GM10248 (cell line): ENCODE data around the gene PTP4A2.
A peak's percentile ranks its signal among the peaks of the same experiment; 100 is the strongest.

ENCODE experiments used
- CTCF ChIA-PET: fragments of 300-600 bp; sonication (Branson Sonifier 250); formaldehyde crosslinking; extraction: SDS; loops from one replicate; lab custom pipeline; 2021; ENCODE audit warnings: antibody characterized with exemption; lab: Yijun Ruan, JAX
- POLR2A ChIA-PET: fragments of 350-650 bp; sonication (Branson Sonifier 250); formaldehyde crosslinking; extraction: SDS; loops from one replicate; lab custom pipeline; 2020; ENCODE audit warnings: antibody characterized with exemption; lab: Yijun Ruan, JAX
- DNase-seq: peaks from one replicate; pipeline ENCODE4 v3.0.0; 2012; ENCODE audit errors: extremely low spot score
- CTCF ChIP-seq: IDR thresholded peaks from 2 replicates; pipeline ENCODE4 v1.5.1; 2012; ENCODE audit warnings: mild to moderate bottlenecking, low read depth; ENCODE audit errors: extremely low read depth, missing control alignments, control extremely low read depth

The PTP4A2 gene

GRCh38 chr1:31981456-31981839 lies 43.3 kb upstream of the PTP4A2 start:
- ChIA-PET CTCF (interaction anchor here (1.0 to 3.0 kb wide), 2 partner anchors 17 to 165 kb away, joined by 3 to 16 read pairs; no protein-coding TSS in a partner anchor), POLR2A (no interaction called here)
- TF ChIP-seq CTCF, result no peak
- no peak for DNase-seq

- CTCF ChIA-PET, result interaction anchor here (1.0 to 3.0 kb wide), 4 partner anchors 17 to 165 kb away, joined by 3 to 16 read pairs (median 7); no protein-coding TSS in a partner anchor
- POLR2A ChIA-PET, result no interaction called here
These were observed 42.8 kb upstream of the PTP4A2 start for GRCh38 chr1:31980835-31981455.

GRCh38 chr1:31978843-31979400 lies 40.8 kb upstream of the PTP4A2 start:
- CTCF ChIA-PET, result interaction anchor here (0.9 to 8.2 kb wide), 9 partner anchors 8 to 84 kb away, joined by 3 to 91 read pairs (median 7); no protein-coding TSS in a partner anchor
- POLR2A ChIA-PET, result no interaction called here
- no peak for TF ChIP-seq CTCF
- no peak for DNase-seq

More at GRCh38 chr1:31980835-31981455, 42.8 kb upstream of the PTP4A2 start:
- DNase-seq, result peak; percentile 43
- no peak for TF ChIP-seq CTCF

- POLR2A ChIA-PET, result no interaction called here
These were observed 39.4 kb upstream of the PTP4A2 start for GRCh38 chr1:31977385-31978131.

GRCh38 chr1:31976401-31976800 lies 38.2 kb upstream of the PTP4A2 start:
- ChIA-PET POLR2A (no interaction called here), CTCF (interaction anchor here (1.1 to 8.2 kb wide), 7 partner anchors 8 to 87 kb away, joined by 3 to 91 read pairs (median 6); no protein-coding TSS in a partner anchor)
- TF ChIP-seq CTCF, result no peak
- DNase-seq, result no peak

More at GRCh38 chr1:31977385-31978131, 39.4 kb upstream of the PTP4A2 start:
- CTCF ChIA-PET, result interaction anchor here (0.9 to 8.2 kb wide), 13 partner anchors 8 to 86 kb away, joined by 3 to 91 read pairs (median 4); no protein-coding TSS in a partner anchor
- peak; percentile 26 for TF ChIP-seq CTCF
- DNase-seq, result peak; percentile 45

GRCh38 chr1:31970873-31971272 lies 32.7 kb upstream of the PTP4A2 start:
- POLR2A ChIA-PET, result no interaction called here
- DNase-seq, result no peak
- TF ChIP-seq CTCF, result no peak
- CTCF ChIA-PET, result interaction anchor here (1.2 to 25.8 kb wide), 3 partner anchors 8 to 31 kb away, joined by 3 to 501 read pairs (median 91); partner anchors contain the start of gene PTP4A2
